Uterus (tissue), 2 donors: ENCODE results near the gene RPS19.

Experiments
- CTCF ChIP-seq, 4 experiments: fragments of 200-600 bp in 2 of 4; fragments of 450-650 bp in 2 of 4; sonication (generic) in 2 of 4; IDR thresholded peaks; one replicate each; pipeline ENCODE4 v1.5.1; 2016 to 2019; ENCODE audit warnings: antibody characterized with exemption in 4 of 4, mild to moderate bottlenecking in 2 of 4, moderate library complexity in 1 of 4
- POLR2A ChIP-seq, 2 donors: fragments of 450-650 bp; IDR thresholded peaks; one replicate each; pipeline ENCODE4 v1.6.1; 2016; ENCODE audit warnings: antibody characterized with exemption in 2 of 2, mild to moderate bottlenecking in 1 of 2, moderate library complexity in 1 of 2

- no peak for TF ChIP-seq CTCF (IDR thresholded peaks at IDR 0.05)
- TF ChIP-seq POLR2A (IDR thresholded peaks at IDR 0.05) = no peak
Observed at GRCh38 chr19:41911889-41912731, 52.1 kb downstream of the RPS19 start.
